NT2/D1 (cell line): ENCODE measurements around the gene CTBP2.

Experiments
- SUZ12 ChIP-seq: IDR thresholded peaks from 2 replicates; pipeline ENCODE4 v1.6.1; 2011; ENCODE audit not compliant: insufficient read length, insufficient read depth; ENCODE audit errors: extremely low read depth
- YY1 ChIP-seq: IDR thresholded peaks from 2 replicates; pipeline ENCODE4 v1.6.1; 2011; ENCODE audit not compliant: insufficient read length, insufficient read depth
- ZNF274 ChIP-seq: IDR thresholded peaks from 2 replicates; pipeline ENCODE4 v1.6.1; 2011; ENCODE audit warnings: mild to moderate bottlenecking, low read depth, low read length

- TF ChIP-seq YY1, result no peak
- TF ChIP-seq ZNF274, result no peak
- TF ChIP-seq SUZ12, result no peak
Observed at GRCh38 chr10:124997771-124998623, 162.4 kb downstream of the CTBP2 start.
